GM21717 (cell line): Measurements from ENCODE around the gene KCNH1.

Experiments used
- ATAC-seq: cut with Tn5 transposase; IDR thresholded peaks from one replicate; pipeline ENCODE4 v1.9.1; 2021; ENCODE audit warnings: mild to moderate bottlenecking, moderate library complexity; ENCODE audit not compliant: unreplicated experiment

KCNH1 gene

DNA sequence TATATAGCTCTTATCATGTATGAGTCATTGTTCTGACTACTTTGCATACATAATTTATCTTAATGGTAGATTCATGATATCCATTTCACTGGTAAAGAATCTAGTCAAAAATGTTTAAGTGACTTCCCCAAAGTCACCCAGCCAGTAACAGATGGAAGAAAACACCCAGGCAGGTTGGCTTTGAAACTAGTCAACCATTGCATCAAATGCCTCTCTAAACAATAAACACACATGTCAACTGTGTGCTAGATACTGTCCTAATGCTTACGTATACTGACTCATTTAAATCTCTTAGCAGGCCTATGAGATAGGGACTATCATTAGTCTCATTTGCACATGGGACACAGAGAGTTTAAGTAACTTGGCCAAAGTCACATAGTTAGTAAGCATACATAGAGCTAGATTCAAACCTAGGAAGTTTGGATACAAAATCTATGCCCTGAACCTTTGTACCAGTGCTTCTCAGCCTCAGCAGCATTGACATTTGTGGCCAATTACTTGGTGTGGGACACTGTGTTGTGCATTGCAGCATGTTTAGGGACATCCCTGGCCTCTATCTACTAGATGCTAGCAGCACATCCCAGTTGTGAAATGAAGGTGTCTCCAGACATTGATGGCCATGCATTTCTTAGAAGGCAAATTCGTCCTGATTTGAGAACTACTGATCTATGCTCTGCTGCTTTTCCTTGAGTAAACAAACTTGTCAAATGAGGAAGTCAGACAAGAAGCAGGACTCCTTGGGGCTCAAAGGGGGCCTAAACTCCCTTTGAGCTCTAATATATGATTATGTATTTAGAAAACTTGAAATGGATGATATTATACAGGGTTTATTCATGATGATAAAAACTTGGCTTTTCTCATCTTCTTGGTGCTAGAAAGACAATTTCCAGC is 316.3 kb downstream of the KCNH1 start:
- no peak for ATAC-seq

- no peak for ATAC-seq
Measured at GRCh38 chr1:210815641-210816550, 318.1 kb downstream of the KCNH1 start.

DNA sequence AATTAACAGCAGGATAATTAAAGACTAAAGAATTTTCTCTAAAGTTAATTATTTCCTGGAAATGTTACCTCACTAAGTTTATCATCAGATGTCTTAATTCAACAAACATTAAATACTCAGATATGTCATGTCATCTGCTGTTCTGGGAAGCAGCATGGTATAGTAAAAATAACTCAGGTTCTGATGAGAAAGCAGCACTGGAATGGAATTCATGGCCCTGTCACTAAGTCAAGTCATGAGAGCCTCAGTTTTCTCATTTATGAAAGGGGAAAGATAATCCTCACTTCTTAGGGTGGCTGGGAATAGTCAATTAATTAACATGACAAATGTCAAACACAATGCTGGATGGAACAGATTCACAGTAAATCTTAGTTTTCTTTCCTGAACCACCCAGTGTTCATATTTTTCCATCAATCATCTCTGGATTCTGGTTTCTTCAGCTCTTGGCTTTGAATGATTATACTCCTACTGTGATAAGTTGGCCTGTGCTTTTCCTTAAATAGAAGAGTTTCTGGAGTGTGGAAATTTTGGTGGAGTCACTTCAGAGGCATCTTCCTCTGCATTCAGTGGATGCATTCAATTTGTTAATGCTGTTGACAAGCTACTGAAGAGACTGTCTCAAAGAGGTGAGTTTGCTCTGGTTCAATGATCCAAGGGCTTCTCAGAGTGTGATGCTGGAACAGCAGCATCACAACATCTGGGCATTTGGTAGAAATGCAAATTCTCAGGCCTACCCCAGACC is 319.4 kb downstream of the KCNH1 start:
- ATAC-seq = no peak

- no peak for ATAC-seq
Measured at GRCh38 chr1:210801501-210801900, 332.4 kb downstream of the KCNH1 start.

DNA sequence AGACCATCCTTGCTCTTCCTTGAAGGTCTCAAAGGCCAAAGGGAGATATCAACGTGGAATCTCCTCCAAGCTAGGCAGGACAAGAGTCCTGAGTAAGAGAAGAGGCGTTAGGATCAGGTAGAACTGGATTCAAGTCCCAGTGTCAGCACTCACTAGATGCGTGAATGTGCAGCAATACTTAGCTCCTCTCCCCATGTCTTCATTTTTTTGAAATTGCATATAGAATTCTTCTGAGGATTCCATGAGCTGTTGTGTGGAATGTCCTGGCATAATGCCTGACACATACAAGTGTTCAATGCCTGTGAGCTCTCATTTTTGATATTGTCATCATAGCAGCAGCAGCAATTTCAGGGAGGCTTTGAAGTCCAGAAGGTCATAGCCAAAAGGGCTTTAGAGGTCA is 333.2 kb downstream of the KCNH1 start:
- no peak for ATAC-seq

GRCh38 chr1:210800301-210800700 is 333.6 kb downstream of the KCNH1 start:
- ATAC-seq = no peak

DNA sequence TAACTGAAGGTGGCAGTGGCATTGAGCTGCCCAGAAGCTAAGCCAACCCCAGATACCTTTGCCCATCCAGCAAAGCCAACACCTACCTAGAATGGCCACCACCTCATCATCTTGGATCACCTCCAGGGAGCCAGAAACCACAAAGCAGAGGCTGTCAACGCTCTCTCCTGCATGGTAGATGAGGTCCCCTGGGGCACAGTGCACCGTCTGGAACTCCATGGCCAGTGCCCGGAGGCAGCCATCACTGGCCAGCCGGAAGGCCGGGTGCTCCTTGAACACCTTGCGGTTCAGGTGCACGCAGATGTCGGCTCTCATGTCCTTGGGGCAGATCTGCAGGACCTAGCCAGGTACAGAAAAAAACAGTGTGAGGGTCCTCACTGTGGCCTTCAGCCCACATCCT is 336.5 kb downstream of the KCNH1 start:
- ATAC-seq = no peak

DNA sequence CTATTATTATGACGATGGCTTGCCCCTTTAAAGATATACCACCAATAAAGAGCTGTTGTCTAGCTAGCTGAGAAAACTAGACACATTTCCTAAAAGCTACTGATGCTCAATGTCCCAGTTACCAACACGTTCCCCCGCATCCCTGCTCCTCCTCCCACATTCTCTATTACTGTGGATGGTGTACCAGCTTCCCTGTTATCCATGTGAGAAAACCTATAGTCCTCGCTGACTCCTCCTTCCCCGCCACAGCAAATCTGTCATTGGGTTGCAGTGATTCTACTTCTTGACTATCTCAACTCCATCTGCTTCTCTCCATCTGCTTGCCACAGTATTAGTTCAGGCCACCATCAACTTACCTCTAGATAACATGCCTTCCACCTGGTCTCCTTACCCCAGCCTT is 337.5 kb downstream of the KCNH1 start:
- no peak for ATAC-seq

DNA sequence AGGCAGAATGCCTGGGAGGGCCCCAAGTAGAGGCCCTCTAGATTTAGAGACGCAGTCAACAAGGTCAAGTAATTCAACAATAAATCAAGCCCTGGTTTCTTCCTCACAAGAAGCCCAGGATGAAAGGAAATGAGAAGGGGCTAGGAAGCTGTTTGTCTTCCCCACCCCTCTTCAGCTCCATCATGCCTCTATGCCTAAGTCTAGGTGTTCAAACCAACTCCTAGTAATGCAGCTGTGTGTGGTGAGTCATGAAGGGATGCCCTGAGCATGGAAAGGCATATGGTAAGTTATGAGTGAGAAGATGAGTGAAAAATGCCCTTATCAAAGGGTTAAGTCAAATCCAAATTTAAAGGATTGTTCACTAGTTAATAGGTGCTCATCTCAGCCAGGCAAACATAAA is 339.5 kb downstream of the KCNH1 start:
- no peak for ATAC-seq

- no peak for ATAC-seq
Measured at GRCh38 chr1:210792250-210793102, 341.5 kb downstream of the KCNH1 start.

GRCh38 chr1:210790196-210790595 is 343.8 kb downstream of the KCNH1 start:
- ATAC-seq = no peak

DNA sequence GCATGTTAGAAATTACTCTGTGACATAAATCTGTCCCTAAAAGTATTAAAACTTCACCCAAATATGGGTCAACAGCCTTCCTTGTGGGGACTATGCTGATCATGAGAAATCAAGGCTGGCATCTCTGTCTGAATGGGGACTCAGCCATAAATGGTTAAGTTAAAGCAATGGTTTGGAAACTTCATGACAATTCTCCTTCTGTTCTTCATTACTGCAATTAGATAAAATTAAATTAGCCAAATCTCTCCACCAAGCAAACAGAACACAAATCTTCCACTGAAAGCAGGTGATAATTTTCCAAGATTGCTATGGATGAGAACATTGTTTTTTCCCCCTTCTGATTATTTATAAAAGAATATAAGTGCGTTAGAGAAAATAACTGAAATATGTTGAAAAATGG is 346.1 kb downstream of the KCNH1 start:
- ATAC-seq = no peak

GRCh38 chr1:210786546-210786945 is 347.4 kb downstream of the KCNH1 start:
- ATAC-seq = no peak

DNA sequence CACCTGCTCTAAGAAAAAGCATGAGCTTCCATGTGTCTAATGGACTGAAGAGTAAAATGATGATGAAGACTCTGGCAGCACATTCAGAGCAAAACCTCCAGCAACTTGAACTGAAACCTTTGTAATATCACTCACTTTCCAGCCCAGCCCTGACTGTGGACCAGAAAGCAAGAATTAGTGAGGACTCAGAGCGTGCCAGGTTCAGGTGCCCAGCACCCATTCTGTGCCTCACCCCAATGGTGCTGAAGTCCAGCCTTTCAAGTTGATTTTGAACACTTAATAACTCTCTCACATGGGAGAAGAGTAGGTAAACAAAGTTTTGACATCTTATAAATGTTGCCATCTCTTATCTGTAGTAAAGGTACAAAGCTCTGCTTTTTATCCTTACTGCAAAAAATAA is 350.0 kb downstream of the KCNH1 start:
- no peak for ATAC-seq

- no peak for ATAC-seq
Measured at GRCh38 chr1:210781652-210782051, 352.3 kb downstream of the KCNH1 start.

- ATAC-seq = no peak
Measured at GRCh38 chr1:210779269-210779668, 354.7 kb downstream of the KCNH1 start.

DNA sequence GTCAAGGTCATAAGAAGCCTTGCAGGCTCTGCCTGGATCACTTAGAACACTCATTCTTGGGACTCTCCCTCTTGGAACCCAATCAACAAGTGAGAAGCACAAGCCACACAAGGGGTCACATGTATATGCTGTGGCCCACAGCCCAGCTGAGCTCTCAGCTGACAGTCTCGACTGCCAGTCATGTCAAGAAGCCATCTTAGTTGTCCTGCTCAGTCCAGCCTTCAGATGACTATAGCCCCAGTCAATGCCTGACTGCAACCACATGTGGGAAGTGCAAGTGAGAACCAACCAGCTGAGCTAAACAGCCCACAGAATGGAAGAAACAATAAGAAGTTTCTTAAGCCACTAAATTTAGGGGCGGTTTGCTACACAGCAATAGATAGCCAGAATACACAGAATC is 356.0 kb downstream of the KCNH1 start:
- ATAC-seq = no peak

DNA sequence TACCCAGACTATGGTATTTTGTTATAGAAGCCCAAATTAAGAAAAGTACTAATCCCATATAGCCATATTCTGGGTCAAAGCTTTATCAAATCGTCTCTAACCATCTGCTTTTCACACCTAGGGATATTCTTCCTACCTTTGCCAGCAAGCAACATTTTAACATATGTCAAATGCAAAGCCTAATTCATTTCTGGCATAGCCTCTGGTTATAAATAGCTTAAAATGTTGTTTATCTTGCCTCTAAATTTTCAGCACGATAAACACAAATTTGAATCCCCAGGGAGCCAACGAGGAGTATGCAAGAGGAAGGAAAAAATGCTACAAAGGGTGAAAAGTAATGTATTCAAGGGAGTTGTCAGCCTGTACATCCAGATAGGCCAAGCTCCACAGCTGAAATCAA is 357.2 kb downstream of the KCNH1 start:
- no peak for ATAC-seq

DNA sequence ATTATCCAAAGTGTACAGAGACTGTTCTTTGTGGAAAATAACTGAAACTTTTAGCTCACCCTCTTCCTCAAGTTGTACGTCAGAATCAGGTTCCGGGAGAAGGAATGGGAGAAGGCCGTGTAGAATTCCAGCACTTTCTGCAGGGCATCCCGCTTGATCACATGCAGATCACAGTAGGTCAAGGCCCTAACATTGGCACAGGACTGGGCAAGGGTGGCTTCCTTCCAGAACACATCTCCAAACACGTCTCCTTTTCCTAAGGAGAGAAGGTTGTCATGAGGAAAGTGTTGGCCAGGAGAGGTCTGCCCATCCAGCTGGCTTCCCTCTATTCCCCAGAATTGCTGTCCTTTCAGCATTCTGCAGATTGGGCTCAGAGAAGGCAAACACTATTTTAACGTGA is 358.7 kb downstream of the KCNH1 start:
- ATAC-seq = no peak

DNA sequence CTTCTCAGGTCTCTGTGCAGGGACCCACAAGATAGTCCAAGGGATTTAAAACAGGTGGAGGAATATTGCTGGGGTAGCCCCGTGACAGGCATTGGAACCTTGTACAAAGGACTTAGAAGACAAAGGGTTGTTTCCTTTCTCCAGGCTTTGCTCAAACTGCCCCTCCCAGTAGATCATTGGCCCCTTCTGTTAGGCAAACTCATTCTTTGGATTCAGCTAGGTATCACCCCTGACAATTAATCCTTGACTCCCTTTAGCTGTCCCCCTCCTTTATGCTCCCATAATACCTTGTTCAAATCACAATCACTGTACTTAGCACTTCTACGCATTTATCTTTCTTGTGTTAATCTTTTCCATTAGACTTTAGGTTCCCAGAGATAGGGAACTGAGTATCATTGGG is 360.5 kb downstream of the KCNH1 start:
- ATAC-seq = no peak
